GM18517 (cell line): ENCODE data around the gene TBC1D7.

ENCODE experiments used
- ATAC-seq: cut with Tn5 transposase; IDR thresholded peaks from one replicate; pipeline ENCODE4 v1.9.1; 2021; ENCODE audit warnings: mild to moderate bottlenecking, moderate library complexity; ENCODE audit not compliant: unreplicated experiment

Gene TBC1D7

DNA sequence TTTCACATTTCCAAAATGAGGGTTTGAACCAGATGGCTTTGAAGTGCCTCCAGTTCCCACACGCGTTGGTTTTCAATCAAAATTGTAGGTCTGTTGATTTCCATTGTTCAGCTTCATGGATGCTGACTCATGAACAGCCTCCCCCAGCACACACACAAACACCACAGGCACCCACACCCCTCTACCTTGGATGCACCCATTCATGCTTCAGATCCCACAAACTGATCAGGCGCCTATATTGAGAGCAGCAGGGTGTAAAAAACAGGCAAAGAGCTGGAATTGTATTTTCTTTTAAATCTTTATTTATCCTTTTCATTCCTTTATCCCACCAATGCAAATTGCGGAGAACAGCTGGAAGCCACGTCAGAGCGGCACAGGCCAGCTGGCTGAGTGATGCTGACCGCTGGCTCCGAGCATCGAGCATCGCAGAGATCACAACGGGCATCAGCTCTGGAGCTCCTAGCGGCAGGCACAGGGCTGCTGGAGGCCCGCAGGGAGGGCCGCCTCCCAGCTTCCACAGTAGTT, 29.3 kb upstream of the TBC1D7 start:
- no peak for ATAC-seq

DNA sequence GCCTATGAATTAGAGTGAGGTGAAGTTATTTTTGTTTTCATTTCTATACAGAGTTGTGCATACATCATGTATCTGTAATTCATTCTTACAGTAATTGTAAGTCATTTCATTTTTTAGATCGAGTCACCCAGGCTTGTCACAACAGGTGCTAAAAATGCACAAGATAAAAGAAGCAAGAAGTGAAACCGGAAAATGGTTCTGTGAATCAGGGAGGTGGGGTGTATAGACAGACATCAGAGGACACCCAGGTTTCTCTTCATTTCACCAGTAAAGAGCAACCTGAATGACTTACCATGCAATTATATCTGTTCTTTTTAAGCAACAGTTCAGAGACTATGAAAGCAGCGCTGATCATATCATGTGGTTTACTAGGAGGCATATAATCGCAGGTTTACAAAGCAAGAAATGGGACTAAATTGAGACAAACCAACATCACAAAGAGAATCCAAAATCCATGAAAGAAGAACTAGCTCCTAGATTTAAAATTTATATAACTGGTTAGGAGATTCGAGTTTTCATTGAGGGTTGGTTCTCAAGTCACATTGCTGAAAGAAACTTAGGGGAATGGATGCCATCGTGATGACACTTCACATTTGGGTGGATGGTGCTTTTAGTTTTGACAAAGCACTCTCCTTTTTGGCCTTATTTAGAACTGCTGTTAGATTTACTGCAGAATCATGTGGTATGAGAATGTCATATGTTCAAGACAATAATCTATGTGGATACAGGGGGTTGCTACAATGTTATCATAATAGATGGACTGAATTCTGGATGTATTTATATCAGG, 27.9 kb upstream of the TBC1D7 start:
- ATAC-seq = peak; percentile 93

DNA sequence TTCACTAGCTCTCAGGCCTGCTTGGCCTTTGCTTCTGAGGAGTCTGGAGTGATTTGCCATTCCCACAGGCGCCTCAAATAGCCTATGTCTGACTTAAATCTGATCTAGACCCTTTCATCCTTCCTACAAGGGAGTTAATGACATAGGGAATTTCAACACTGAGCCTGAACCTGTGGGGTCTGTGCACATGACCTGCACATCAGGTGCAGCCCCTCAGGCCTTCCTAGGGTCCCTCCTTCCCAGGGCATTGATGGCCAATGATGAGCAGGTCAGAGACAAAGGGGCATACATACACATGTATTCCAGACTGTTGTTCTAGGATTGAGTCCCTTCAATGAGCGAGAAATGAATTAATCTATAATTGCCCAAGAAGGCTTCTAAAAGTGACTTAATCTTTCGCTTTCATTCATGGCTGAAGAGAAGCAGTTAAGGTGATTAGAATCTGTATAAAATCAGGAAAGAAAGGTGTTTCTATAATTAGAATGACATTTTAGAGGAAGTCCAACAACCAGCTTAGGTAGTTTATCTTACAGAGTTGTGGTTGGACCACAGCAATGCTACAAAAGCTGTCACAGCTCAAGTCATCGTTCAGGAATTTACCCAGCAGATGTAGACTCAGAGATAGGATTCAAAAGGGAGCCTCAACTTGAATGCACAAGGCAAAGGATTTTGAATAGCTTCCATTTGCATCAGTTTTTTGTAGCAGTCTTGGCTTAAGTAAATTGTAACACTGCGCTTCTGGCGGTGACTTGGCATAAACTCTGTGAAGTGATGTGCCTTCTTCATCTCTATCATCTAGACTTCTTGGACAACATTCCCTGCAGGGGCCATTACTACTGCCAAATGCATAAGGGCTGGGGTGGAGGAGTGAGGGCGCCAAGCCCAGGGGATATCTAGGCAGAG, 27.0 kb upstream of the TBC1D7 start:
- ATAC-seq = no peak

DNA sequence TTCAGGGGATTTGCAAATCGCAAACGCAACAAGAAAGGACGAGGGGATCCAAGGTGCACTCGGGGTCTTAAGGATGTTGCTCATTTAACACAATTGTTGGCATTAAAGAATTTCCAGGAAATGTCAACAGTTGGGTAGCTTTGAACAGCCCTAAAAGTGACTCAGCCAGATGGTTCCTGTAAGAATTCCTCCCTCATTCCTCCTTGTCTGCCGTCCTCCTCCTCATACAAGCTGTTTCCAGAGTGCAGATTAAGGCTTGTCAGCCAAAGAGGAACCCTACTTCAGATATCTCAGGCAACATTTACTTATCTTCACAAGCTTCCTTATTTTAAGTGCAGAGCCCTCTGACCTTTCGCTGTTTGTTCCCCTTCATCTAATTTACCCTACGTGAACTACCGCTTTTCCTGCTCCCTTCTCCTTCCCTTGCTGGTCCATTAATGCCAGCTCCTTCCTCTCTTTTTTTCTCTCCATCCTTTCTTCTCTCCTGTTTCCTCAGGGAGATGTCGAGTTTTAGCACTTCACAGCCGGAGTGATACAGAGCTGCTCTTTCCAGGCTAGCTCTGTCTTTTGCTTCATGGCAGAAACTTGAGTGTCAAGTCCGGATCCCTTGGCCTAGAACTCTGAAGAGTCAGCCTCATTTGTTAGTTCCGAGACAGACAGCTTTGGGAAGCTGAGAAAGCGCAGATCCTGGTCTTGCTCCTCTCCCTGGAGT, 26.1 kb upstream of the TBC1D7 start:
- no peak for ATAC-seq

DNA sequence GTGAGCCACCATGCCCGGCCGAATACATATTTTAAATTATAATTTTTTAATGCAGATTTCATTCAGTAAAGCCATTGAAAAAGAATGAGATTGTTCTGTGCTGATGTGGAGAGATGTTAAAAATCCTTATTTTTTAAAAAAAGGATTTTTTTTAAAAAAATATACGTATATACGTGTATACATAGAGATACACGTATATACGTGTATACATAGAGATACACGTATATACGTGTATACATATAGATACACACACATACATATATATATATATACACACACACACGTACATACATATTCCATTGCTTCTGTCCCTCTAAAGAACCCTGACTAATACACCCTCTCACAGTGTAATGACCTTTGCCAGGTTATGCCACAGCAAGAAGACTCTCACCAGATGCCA, 23.8 kb upstream of the TBC1D7 start:
- no peak for ATAC-seq

DNA sequence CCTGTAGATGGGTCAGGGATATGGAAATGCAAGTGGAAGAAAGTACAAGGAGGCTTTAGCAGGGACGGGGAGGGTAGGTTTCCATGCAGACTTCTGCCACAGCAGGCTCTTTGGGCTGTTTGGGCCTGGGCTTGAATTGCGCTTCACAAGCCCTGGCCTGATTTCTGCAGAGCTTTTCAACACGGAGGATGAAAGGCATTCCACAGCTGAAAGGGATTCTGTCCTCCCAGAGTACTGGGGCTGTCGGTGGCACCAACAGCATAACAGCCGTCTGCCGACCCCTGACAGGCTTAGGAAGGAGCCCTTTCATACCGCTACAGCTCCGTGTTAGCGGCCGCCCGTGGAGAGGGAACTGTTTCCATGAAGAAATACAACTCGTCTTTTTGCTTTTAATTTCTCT, 22.9 kb upstream of the TBC1D7 start:
- ATAC-seq = no peak

DNA sequence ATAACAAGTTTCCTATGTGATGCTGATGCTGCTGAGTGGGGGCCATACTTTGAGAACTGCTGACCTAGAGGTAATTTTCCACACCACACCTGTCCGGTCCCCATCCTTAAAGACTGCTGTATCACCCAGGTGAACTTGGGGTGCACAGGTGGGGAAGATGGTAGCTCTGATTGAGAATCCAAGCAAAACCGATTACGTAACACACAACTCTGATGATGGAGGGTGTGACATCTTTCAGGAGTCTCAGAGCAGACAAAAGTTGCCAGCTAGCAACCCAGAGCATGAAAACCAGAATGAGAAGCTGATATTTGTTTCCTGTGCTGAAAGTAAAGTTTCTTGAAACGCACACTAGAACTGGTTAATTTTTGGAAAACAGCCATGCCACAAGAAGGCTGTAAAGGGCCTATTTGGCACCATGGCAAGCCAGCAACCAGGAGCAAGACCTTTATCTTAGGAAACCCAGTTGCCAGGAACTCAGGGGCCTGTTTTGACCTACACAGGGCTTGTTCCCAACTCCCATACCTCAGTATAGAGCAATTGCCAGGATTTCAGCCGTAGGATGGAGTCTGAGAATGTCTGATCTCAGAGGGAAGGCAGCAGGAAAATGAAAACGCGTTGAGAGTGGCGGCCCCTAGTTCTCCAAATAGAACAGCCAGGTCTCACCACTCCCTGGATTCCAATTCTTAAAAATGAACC, 21.6 kb upstream of the TBC1D7 start:
- ATAC-seq = no peak

DNA sequence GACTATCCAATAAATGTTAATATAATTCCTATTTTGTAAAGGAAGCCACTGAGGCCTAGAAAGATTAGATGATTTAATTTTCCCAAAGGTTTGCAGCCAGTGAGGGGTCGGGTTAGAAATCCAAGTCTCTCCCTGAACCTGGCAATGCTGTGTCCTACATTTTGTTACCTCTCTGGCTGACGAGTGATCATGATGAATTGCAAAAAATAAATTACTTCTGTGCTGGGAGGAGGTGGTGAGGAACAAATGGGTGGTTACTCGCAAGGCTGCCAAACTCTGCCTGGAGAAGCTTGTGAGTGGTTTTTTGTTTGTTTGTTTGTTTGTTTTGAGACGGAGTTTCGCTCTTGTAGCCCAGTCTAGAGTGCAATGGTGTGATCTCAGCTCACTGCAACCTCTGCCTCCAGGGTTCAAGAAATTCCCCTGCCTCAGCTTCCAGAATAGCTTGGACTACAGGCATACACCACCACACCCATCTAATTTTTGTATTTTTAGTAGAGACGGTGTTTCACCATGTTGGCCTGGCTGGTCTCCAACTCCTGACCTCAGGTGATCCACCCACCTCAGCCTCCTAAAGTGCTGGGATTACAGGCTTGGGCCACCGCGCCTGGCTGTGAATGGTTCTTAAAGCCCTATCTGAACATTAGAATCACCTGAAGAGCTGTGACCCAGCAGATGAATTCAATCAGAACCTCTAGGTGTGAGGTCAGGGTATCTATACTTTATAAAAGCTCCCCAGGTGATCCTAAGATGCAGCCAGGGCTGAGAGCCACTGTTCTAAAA, 20.2 kb upstream of the TBC1D7 start:
- ATAC-seq = no peak

DNA sequence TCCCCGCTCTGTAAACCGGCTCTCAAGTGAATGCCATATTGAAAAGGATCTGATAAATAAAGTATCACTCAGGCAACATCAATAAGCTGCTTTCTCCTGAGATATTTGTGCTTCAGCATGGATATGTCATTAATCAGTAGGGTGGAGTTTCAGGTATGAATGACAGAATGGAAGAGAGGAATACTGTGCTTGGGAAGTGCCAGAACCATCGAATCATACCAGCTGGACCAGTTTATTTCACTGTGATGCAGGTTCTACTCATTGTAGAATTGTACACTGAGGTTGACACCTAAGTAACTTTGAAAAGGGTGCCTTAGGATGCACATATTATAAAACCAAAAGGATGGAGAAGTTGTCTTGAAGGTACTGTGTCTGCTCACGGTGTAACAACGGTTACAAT, 17.9 kb upstream of the TBC1D7 start:
- ATAC-seq = no peak

DNA sequence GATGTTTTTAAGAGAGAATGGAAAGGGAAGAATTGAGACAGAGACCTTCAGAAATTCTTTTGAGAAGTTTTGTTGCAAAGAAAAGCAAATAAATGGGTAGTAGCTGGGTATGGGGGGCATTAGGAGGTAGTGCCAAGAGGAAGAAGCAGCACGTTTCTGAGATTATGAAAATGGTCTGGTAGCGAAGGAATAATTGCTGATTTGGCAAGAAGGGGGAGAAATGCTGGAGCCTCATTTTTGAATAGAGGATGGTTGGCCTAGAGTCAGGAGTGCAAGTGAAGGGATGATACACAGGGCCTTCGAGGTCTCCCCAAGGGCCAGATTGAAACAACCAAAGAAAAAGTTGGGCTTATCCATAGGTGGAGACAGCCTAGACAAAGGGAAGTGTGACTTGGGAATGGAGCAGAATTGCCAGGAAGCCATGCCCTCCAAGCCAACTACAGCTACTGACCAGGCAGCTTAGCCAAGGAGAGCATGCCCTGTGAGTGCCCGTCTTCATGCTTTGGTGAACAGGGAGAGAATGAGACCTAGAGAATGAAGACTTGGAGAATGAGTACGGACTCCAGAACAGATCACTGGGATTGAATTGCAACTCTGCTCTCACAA, 14.2 kb upstream of the TBC1D7 start:
- ATAC-seq = no peak

DNA sequence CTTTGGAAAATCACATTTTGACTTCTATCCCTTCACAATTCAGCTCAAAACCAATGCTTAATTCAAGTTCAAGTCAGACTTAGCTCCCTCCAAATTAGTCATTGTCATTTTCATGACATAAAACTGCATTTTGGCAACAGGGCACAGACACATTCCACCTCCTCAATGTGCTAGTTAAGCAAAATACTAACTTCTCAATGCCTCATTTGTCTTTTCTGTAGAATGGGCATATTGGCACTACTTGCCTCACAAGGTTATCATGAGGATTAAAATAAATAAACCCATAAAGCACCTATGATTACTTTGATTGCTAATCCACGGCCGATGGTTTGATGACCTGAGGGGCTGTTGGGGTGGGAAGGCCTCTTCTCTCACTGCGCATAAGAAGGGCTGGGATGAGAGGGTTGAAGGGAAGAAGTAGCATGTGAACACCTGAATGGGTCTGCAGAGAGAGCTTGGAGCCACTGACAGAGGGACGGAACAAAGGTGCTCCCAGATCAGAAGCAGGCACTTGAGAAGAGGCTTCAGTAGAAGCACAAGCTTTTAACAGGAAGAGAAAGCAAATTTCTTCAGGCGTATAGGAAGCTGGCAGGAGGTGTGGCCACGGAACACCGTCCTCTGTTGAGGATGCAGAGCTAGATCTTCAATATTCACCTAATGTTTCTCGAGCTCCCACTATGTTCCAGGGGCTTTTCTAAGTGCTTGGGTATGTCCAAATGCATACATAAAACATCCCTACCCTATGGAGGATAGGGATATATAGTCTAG, 11.7 kb upstream of the TBC1D7 start:
- ATAC-seq = no peak

DNA sequence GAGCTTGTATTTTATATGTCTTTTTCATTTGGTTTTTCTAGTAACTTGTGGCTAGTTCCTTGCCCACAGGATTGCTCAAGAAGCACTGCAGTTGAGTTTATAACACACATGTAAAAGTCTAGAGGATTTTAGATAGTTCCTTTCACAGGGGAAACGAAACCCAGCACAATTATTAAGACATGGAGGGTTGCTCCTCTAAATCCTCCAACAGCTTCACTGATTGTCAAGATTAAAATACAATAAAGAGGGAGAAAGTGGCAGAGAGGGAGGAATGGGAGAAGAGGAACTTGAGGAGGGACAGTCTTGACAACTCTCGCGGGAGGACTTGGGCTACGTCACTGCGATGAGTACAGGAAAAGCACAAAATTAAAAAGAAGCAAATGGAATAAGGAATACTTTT, 9.7 kb upstream of the TBC1D7 start:
- no peak for ATAC-seq

DNA sequence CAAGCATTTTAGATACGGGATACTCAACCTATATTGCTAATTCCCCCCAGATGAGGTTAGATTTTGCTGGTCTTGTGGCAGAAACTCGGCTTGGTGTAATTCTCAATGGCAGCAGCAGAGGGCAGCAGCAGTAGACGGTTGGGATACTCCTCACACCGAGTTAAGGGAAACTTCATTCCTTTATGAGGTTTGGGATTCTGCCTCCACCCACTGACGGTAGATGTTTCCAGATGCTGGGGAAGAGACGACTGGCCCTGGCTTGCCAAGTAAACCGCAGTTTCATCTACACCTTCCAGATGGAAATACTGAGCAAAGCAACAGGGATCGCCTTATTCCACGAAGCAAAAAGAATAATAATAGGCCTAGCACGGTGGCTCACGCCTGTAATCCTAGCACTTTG, 8.2 kb upstream of the TBC1D7 start:
- ATAC-seq = no peak

DNA sequence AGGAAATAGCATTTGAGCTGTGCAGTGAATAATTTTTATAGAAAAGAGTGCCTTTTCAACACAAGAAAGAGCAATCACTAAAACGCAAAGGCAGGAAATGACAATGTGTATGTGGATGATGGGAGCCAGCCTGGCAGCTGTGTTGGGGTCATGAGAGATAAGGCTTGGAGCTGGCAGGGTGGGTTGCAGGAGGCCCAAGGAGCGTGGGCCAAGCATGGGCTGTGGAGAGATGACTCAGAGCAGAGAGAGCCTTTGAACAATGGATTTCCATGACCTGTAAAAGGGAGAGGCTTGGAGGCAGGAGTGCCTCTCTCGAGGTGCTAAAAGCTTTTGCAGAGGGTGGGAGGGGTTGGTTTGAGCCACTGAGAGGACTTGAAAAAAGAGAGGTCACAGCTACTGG, 6.6 kb upstream of the TBC1D7 start:
- no peak for ATAC-seq

DNA sequence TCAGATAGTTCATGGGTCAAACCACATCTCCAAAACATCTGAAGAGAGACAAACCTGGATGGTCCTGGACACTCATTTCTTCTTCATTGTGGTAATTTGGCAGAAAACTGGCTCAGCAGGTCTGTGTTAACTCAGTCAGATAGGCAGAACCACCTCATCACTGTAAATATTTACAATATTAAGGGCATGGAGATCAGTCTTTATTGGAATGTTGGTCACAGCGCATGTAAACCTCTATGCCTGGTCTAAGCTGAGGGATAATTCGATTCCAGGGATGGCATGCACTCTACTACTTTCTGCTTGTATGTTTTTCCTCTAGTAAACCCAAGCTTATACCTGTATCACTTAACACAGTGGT, 4.0 kb upstream of the TBC1D7 start:
- ATAC-seq = no peak

DNA sequence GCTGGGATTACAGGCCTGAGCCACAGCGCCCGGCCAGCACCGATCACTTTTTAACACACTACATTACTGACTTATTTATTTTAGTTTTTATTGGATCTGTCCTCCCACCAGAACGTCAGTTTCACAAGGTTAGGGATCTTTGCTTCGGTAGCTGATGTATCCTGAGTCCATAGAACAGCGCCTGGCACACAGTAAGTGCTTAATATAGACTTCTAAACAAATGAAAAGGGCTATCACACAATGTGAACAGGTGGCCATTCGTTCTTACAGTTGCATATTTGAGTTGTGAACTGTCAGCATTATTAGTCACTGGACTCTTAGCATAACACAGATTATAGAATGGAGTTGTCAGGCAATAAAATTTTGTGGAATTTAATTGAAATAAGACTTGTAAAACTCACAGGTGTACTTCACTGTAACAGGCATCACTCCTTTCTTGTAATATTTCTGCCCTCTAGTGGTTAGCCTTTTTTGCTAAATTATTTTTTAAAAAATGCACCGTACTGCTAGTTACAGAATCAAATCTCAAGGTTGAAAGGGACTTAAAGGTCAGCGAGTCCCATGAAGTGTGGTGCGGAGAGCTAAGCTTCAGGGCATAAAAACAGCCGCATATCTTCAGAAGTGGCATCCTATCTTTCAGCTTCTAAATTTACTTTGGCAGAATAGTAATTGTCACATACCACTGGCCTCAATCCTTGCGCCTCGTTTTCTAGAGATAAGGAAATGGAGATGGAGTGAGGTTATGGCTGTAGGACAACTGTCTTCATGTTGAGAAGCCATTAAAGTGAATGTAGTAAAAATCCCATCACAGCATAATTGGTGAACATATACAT, 3.4 kb upstream of the TBC1D7 start:
- no peak for ATAC-seq

DNA sequence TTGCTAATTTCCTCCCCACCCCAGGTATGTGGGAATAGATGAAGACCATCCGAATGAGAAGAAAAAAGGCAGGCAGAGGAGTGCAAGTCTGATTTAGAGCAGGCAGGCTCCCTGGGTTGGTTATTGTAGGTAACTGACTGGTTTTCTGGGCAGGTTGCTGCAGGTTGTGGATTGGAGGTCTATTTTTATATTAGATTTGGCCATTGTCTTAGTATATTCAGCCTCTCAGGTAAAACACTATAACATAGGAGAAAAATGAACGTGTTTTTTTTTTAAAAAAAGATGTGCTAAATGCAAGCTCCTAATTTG, 492 bp upstream of the TBC1D7 start:
- ATAC-seq = peak; percentile 4

DNA sequence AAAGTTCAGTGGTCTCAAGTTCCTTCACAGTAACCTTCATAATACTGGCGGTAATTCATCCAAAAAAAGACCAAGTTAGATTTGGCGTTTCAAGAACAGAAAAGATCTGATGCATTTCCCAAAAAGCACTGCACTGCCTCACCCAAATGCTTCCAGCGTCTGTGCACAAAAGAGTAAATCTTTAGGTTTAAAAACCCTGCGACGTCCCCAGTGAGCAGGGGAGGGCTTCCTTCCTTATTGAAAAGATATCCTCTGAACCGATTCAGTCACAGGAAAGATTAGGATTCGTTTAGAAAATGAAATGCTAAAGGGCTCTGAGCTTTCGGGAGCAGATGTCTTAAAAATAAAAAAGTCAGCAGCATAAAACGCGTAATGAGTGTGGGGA, 654 bp downstream of the TBC1D7 start:
- ATAC-seq = no peak
